Upper lobe of left lung (tissue), 6 donors: Measurements from ENCODE around the gene THEM4. TPM values are rescaled to one million over a fixed set of nuclear protein-coding genes. Genes with fewer than 3 reads are reported as not detected.

Experiments
- ATAC-seq, 2 donors: fragments of 200-7000 bp; cut with Tn5 transposase; one replicate each; pipeline ENCODE4 v1.9.1; 2022; ENCODE audit warnings: mild to moderate bottlenecking in 2 of 2, moderate library complexity in 2 of 2; ENCODE audit not compliant: low FRiP score in 2 of 2
- DNase-seq, 2 donors: peaks; one replicate each; pipeline ENCODE4 v3.0.0-alpha.2; 2019 to 2020
- H3K27ac ChIP-seq, 4 donors: fragments of 200-600 bp; sonication (generic); one replicate each; pipeline ENCODE4 v1.5.1; 2016 to 2019
- H3K27me3 ChIP-seq, 4 donors: fragments of 200-600 bp; sonication (generic); one replicate each; pipeline ENCODE4 v1.5.1; 2017 to 2019
- H3K36me3 ChIP-seq, 4 donors: fragments of 200-600 bp; sonication (generic); one replicate each; pipeline ENCODE4 v1.5.1; 2016 to 2019
- H3K4me1 ChIP-seq, 4 donors: fragments of 200-600 bp; sonication (generic); one replicate each; pipeline ENCODE4 v1.5.1; 2018 to 2019
- H3K4me3 ChIP-seq, 4 donors: fragments of 200-600 bp; sonication (generic); one replicate each; pipeline ENCODE4 v1.5.1; 2017 to 2019; ENCODE audit warnings: mild to moderate bottlenecking in 2 of 4, moderate library complexity in 1 of 4
- H3K9me3 ChIP-seq, 4 donors: fragments of 200-600 bp; sonication (generic); one replicate each; pipeline ENCODE4 v1.5.1; 2018 to 2019
- EP300 ChIP-seq, 4 donors: sonication (generic); formaldehyde crosslinking; IDR thresholded peaks; one replicate each; pipeline ENCODE4 v1.5.1; 2017; ENCODE audit warnings: antibody characterized with exemption in 4 of 4, control low read depth in 2 of 4
- POLR2A ChIP-seq, 4 donors: fragments of 450-650 bp; IDR thresholded peaks; one replicate each; pipeline ENCODE4 v1.5.1; 2016 to 2017; ENCODE audit warnings: antibody characterized with exemption in 4 of 4, mild to moderate bottlenecking in 2 of 4
- POLR2AphosphoS5 ChIP-seq, 2 donors: sonication (generic); formaldehyde crosslinking; IDR thresholded peaks; one replicate each; pipeline ENCODE4 v1.5.1; 2017; ENCODE audit warnings: antibody characterized with exemption in 2 of 2
- WGBS, 2 donors: methylation state at CpG; one replicate each; pipeline ENCODE4 v1.1.5; 2017 to 2018; 5-methylcytosine and 5-hydroxymethylcytosine counted together
- total RNA-seq, 6 donors: library from RNA; depleted of rRNA in 4 of 6; stranded (reverse); fragments of >200 nt in 4 of 6; gene quantifications; one replicate each; pipeline versions ENCODE4 v1.1.0 to v1.2.1, GENCODE V29; 2016 to 2021
- TF ChIP-seq, protein P1 (sequence below), 6 experiments: fragments of 450-650 bp in 4 of 6; fragments of 200-600 bp in 2 of 6; sonication (generic) in 2 of 6; IDR thresholded peaks; one replicate each; pipeline ENCODE4 v1.5.1; 2016 to 2019; ENCODE audit warnings: antibody characterized with exemption in 6 of 6
- donor health status: DM: no; HTN: no; CAD: no; lungs with moderate emphysema.
- donor health status: DM: no; HTN: yes; CAD: no; lungs with severe emphysema.

The THEM4 gene
- total RNA-seq, 6 donors from 2014 or later: 11.9 to 39.8 (median 15.5) TPM

GRCh38 chr1:151837197-151837596 is 72.1 kb downstream of the THEM4 start:
- ATAC-seq (no peak), DNase-seq (no peak)
- Histone ChIP-seq H3K27ac (peak overlapping the region in 1 of 4 donors; percentile 21), H3K9me3 (no peaks in the 10 kb centered on the region), H3K4me1 (peaks cover 29 to 47% (median 43%) of the 10 kb centered on the region in 4 donors), H3K27me3 (peaks cover 0 to 25% (median 14%) of the 10 kb centered on the region in 4 donors), H3K36me3 (no peaks in the 10 kb centered on the region), H3K4me3 (no peak overlapping the region)
- no peak for TF ChIP-seq EP300 (IDR thresholded peaks at IDR 0.05)
- no peak for TF ChIP-seq POLR2A (IDR thresholded peaks at IDR 0.05)
- TF ChIP-seq, protein P1, sequence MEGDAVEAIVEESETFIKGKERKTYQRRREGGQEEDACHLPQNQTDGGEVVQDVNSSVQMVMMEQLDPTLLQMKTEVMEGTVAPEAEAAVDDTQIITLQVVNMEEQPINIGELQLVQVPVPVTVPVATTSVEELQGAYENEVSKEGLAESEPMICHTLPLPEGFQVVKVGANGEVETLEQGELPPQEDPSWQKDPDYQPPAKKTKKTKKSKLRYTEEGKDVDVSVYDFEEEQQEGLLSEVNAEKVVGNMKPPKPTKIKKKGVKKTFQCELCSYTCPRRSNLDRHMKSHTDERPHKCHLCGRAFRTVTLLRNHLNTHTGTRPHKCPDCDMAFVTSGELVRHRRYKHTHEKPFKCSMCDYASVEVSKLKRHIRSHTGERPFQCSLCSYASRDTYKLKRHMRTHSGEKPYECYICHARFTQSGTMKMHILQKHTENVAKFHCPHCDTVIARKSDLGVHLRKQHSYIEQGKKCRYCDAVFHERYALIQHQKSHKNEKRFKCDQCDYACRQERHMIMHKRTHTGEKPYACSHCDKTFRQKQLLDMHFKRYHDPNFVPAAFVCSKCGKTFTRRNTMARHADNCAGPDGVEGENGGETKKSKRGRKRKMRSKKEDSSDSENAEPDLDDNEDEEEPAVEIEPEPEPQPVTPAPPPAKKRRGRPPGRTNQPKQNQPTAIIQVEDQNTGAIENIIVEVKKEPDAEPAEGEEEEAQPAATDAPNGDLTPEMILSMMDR (IDR thresholded peaks at IDR 0.05): no peak
- TF ChIP-seq POLR2AphosphoS5 (IDR thresholded peaks at IDR 0.05): no peak
- 41 to 43% methylated on average over 1 to 3 of the region's 3 CpGs for WGBS, 2 donors

- Histone ChIP-seq H3K27me3 (peaks cover 0 to 25% (median 14%) of the 10 kb centered on the region in 4 donors), H3K9me3 (no peaks in the 10 kb centered on the region), H3K36me3 (no peaks in the 10 kb centered on the region), H3K4me1 (peaks cover 31 to 53% (median 49%) of the 10 kb centered on the region in 4 donors), H3K27ac (no peak overlapping the region), H3K4me3 (no peak overlapping the region)
- DNase-seq: no peak
- TF ChIP-seq EP300 (IDR thresholded peaks at IDR 0.05) (no peak), POLR2A (IDR thresholded peaks at IDR 0.05) (no peak), POLR2AphosphoS5 (IDR thresholded peaks at IDR 0.05) (no peak)
- TF ChIP-seq, protein P1 (IDR thresholded peaks at IDR 0.05): no peak
- WGBS, 2 donors: 89 to 95% methylated on average over 7 of the region's 7 CpGs
- ATAC-seq: no peak
These were observed 73.7 kb downstream of the THEM4 start for GRCh38 chr1:151835596-151835995.

GRCh38 chr1:151834239-151834638 is 75.1 kb downstream of the THEM4 start:
- TF ChIP-seq, protein P1 (IDR thresholded peaks at IDR 0.05): no peak
- TF ChIP-seq POLR2A (IDR thresholded peaks at IDR 0.05) (no peak), POLR2AphosphoS5 (IDR thresholded peaks at IDR 0.05) (no peak), EP300 (IDR thresholded peaks at IDR 0.05) (no peak)
- H3K27me3 ChIP-seq: peaks cover 0 to 18% (median 12%) of the 10 kb centered on the region in 4 donors
- H3K9me3 ChIP-seq: no peaks in the 10 kb centered on the region
- peaks cover 26 to 56% (median 43%) of the 10 kb centered on the region in 4 donors for H3K4me1 ChIP-seq
- no peak overlapping the region for H3K4me3 ChIP-seq
- H3K36me3 ChIP-seq: no peaks in the 10 kb centered on the region
- H3K27ac ChIP-seq: no peak overlapping the region
- ATAC-seq (no peak), DNase-seq (no peak)
- 52 to 60% methylated on average over 2 to 3 of the region's 3 CpGs for WGBS, 2 donors

DNA sequence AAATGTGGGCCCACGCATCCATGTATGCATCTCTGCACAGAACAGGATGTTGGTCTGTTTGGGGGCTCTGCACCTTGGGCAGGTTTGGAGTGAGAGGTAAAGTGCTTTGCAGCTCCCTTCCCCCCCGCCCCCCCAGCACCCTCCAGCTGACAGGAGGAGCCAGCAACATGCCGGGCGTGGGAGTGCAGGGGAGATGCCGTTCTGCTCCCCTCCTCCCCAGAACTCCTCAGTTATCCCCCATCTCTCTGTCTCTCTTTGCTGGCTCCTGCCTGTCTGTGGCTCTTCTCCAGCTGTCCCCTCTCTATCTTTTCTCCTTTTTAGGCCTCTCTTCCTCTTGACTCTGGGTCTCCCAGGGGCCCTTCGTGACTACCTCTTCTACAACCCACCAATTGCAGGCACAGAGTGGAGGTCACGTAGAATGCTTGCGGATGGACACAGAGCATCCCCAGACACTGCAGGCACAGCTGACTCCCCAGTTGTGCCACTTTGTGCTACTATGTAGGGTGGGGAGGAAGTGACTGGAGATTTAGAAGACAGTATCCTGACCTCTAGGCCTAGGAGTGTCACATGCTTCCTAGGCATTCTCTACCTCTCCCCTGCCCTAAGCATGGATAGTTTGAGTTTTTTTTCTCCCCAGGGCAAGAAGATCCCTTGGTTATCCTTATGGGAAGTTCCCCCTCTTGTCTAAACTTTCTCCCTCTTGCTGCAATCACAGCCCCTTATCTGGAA is 76.0 kb downstream of the THEM4 start:
- H3K27ac ChIP-seq: peak overlapping the region in 1 of 4 donors; percentile 84
- TF ChIP-seq POLR2A (IDR thresholded peaks at IDR 0.05) (no peak), POLR2AphosphoS5 (IDR thresholded peaks at IDR 0.05) (no peak), EP300 (IDR thresholded peaks at IDR 0.05) (no peak)
- TF ChIP-seq, protein P1 (IDR thresholded peaks at IDR 0.05): no peak
- peaks cover 26 to 56% (median 42%) of the 10 kb centered on the region in 4 donors for H3K4me1 ChIP-seq
- H3K9me3 ChIP-seq: no peaks in the 10 kb centered on the region
- ATAC-seq (no peak), DNase-seq (no peak)
- no peaks in the 10 kb centered on the region for H3K36me3 ChIP-seq
- 78 to 84% methylated on average over 7 to 8 of the region's 8 CpGs for WGBS, 2 donors
- peaks cover 0 to 9% (median 4%) of the 10 kb centered on the region in 4 donors for H3K27me3 ChIP-seq
- no peak overlapping the region for H3K4me3 ChIP-seq
